Stimulated activated naive CD4-positive, alpha-beta T cell (primary cell): ENCODE results near the gene SPATA19.

ENCODE experiments used
- DNase-seq, 6 experiments: peaks; one replicate each; lab custom pipeline; 2025; lab: John Stamatoyannopoulos, UW

Gene SPATA19

GRCh38 chr11:133818302-133818701 is 27.0 kb downstream of the SPATA19 start:
- DNase-seq: no peak

DNA sequence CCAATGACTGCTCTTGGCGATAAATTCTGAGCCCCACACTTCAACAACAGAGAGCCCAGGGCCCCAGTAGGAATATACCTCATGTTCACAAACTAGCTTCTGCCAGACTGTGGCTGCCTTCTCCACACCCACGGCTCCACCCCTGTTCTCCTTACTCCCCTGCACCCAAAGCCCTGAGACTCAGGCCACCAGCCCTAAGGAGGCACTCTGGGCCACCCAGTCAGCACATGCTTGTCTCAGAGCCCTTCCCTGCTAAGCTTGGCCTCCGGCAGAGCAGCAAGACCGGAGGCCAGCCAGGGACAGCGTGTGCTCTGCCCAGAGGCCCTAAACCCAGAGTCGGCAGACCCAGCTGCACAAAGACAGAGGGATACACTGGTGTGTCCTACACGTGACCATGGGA is 27.9 kb downstream of the SPATA19 start:
- DNase-seq: no peak

DNA sequence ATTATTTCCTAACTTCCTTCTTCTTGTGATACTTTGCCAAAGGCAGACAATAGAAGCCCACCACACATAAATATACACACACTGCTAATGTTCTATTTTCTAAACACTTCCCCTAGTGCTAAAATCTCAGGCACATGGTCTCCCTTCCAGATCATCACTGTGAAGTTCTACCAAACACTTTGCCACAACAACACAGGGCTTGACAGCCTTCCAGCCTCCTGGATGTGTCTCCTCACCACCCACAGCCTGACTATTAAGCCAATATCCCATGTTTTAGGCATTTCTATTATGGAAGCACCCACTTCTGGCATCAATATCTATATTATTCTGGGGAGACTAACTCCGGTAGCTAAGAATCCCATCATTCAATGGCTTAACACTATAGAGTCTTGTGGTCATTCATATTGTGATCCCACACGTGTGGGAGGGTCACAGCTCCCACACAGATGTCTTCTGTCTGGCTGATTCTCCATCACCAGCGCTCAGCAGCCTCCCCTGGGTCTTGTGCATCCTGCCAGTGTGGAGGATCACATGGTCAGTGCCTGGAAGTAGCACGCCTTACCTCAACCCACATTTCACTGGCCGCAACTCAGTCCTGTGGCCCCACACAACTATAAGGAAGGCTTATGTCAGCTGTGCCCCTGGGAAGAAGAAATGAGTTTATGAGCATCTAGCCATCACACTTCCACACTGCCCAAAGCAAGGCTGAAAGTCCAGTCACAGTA is 29.0 kb downstream of the SPATA19 start:
- no peak for DNase-seq

GRCh38 chr11:133815636-133816035 is 29.7 kb downstream of the SPATA19 start:
- no peak for DNase-seq

- no peak for DNase-seq
Measured at GRCh38 chr11:133814588-133815100, 30.7 kb downstream of the SPATA19 start.

GRCh38 chr11:133811850-133812685 is 33.2 kb downstream of the SPATA19 start:
- DNase-seq: no peak

GRCh38 chr11:133810766-133811165 is 34.5 kb downstream of the SPATA19 start:
- DNase-seq: no peak

DNA sequence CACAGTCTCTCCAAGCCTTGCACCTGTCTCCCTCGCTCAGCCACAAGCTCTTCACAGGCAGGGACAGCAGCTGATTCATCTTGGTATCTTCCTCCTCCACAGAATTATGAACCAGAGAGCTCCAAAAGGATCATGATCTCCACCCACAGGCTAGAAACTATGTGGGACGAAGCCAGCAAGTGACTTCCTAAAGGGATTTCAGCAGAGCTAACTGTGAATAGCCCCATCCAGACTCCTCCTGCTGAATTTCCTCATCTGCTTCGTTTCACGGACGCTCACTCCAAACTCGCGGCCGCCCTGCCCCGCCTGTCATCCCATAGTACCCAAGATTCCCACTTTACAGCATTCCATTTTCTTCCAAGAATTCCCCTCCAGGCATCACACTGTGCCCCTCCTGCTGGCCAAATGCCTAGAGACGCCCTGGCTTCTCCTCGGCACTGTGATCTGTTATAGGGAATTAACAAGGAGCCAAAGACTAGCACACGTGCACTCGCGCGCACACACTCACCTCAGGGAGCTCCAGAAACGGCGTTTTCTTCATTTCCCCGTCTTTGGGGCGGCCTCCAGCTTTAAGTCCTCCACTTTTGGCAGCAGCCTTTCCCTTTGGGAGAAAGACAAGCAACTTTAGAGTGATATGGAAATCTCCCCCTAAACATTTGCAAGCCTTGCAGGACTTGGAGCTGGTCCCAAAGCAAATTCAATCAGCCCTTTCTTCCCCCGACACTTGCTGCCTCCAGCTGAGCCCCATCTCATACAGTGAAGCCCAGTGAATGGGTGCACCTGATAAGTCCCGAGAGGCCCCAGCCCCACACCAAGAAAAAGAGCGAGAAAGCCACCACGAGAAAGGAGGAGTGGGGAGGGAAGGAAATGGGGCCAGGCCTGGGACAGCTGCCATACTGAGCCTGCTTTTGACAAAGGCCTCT is 35.5 kb downstream of the SPATA19 start:
- no peak for DNase-seq

GRCh38 chr11:133808393-133809140 is 36.7 kb downstream of the SPATA19 start:
- no peak for DNase-seq

- DNase-seq: no peak
Measured at GRCh38 chr11:133803026-133803425, 42.3 kb downstream of the SPATA19 start.

DNA sequence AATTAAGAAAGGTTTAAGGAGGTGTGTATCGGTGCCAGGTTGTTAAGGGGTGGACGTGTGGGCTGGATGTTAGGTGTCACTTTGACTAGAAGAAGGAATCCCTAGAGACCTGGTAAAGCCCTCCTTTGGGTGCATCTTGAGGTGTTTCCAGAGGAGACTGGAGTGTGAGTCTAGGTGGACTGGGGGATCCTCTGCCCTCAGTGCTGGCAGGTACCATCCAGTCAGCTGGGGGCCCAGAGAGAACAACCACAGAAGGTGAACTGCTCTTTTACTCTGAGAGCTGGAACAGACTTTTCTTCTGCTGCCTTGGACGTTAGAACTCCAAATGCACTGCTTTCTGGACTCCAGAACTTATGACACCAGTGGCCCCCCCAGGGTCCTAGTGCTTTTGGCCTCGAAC is 44.0 kb downstream of the SPATA19 start:
- DNase-seq: no peak

- DNase-seq: no peak
Measured at GRCh38 chr11:133800666-133801065, 44.6 kb downstream of the SPATA19 start.

DNA sequence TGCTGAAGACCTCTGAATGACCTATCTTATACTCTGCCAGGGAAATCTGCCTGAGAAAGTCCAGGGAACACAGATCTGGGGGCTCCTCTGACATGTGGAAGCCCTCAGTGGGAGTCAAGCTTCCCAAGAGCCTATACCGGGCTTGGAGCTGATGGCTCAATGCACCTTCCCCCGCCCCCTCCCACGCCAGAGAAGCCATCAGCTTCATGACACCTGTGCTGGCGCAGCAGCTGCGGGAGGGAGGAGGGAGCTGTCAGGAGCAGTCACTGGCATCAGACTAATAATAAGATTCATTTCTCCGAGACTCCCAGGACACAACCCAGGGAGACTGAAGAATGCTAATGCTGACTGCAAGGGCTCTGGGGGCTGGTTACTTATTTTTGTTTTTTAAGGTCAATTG is 47.8 kb downstream of the SPATA19 start:
- no peak for DNase-seq

DNA sequence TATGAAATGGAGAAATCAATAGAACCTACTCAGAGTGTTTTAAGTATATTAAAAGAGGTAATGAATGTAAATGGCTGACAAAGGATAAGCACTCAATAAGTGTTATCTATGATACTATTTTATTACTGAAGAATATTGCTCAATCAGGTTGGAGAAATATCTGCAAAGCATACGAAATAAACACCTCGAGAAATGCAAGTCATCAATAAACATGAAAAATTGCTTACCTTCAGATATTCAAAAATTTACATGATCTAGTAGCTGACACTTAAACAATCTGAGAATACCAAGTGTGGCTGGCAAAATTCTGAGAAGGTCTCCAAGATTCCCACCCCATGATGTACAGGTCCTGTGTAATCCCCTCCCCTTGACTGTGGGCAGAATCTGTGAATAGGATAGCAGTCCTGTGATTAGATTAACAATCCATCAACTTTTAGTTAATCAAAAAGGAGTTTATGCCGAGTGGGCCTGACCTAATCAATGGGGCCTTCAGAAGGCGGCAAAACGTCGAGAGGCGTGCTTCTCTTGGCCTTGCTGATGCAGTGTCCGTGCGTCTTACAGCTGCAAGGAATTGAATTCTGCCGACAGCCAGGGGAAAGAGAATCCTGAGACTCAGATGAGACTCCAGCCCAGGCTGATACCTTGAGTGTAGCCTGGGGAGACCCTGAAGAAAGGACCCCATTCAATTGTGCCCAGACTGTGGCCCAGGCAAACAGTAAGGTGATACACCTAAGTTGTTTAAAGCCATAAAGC is 49.1 kb downstream of the SPATA19 start:
- DNase-seq: no peak

GRCh38 chr11:133795088-133795487 is 50.2 kb downstream of the SPATA19 start:
- DNase-seq: no peak

DNA sequence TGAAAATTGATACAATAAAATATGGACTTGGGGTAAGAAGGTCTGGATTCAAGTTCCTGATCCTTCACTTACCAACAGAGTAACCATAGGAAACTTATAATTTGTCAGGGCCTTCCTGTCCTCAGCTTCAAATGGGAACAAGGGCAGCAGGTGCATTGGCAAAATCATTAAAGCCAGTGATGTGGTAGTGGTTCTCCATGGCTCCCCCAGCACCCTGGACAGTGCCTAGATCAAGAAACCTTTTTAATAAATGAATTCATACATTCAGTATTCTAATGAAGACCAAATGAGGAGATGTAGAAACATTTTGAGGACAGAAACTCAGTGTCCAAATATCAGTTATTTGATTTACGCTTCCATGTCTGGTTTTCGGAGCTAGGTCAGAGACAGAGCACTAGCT is 51.1 kb downstream of the SPATA19 start:
- DNase-seq: no peak

DNA sequence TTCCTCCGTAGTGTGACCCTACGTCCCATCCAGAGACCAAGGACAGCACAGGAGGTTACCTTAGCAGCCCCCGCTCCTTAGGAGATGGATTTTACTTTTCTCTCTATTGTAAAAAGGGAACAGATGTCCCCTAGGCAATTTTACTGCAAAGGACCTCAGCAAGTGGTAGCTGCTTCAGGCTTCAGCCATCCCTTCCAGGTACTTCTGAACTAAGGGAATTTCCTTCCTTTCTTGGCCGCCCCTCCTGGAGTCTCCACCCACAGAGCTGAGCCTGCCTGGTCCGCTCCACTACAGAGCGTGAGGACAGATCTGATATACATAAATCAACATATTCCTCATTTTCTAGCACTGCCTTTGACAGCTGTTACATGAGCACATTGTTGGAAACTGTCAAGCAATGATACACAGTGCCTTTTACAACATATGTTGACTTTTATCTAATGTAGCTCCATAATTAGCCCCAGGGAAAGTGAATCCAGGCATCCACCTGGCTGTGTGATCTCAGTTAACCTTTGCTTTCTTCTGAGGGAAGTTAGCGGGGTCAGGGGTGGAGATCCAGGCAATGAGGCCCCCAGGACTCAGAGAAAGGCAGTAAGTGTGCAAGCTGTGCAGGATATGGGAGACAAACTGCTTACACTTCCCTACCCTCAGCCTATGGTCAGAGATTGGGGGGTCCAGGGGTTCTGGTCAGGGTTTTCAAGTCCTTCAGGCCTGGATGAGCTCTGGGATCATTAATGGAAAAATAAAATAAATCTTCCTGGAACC is 51.9 kb downstream of the SPATA19 start:
- no peak for DNase-seq

DNA sequence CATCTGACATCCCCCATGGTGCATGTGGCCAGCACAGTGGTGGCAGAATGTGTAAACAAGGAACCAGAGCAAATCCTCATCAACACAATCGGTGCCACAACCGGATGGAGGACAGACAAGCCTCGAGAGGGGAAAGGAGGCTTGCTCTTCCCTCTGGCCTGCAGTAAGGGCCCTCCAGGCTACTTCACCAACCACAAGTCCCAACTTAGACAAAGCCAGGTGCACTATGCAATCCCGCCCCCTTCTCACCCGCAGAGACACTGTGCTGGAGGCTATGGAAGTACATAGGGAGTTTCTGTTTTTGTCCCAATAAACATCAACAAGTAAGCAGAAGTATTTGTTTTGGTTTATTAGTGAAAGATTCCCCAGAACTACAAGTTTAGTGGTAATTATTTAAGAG is 54.3 kb downstream of the SPATA19 start:
- DNase-seq: no peak
